Measurements from ENCODE around the gene ACOT7.

The ACOT7 gene

GRCh38 chr1:6262555-6263420, 130.8 kb downstream of the ACOT7 start:
- peak; percentile 91 for DNase-seq

GRCh38 chr1:6261615-6261995, 132.0 kb downstream of the ACOT7 start:
- DNase-seq = no peak

DNA sequence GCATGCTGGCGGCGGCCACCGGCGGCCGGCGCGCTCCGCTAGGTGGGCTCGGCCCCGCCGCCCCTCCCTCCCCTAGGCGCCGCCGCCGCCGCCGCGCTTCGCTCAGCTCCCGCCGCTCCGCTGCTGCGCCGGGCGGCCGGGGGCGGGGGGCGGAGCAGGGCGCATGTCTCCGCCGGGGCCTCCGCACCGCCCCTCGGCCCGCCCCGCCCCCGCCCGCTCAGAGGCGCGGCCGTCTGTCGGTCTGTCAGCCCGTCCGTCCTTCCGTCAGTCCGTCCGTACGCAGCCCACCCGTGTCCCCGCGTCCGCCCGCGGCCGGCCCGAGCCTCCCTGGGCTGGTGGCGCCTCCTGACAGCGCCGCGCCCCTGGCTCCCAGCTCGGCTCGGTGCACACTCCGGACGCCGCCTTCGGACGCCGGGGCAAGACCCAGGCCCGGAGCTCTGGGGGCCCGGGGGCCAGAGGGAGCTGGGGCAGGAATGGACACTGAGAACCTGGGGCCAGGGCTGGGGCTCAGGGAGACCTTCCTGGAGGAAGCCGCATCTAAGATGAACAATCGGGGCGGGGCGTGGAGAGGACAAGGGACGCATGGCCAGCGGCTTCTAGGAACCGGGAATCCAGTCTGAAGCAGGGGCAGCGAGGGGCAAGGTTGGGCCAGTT, 132.5 kb downstream of the ACOT7 start, which contains the start of gene GPR153:
Gene GPR153 (minus strand): TSS at position 138 of the 654 bp plus-strand sequence. CDS start 6,193 bp downstream, outside the sequence.
- DNase-seq = no peak

GRCh38 chr1:6260433-6260934, 133.1 kb downstream of the ACOT7 start:
- DNase-seq = no peak

DNA sequence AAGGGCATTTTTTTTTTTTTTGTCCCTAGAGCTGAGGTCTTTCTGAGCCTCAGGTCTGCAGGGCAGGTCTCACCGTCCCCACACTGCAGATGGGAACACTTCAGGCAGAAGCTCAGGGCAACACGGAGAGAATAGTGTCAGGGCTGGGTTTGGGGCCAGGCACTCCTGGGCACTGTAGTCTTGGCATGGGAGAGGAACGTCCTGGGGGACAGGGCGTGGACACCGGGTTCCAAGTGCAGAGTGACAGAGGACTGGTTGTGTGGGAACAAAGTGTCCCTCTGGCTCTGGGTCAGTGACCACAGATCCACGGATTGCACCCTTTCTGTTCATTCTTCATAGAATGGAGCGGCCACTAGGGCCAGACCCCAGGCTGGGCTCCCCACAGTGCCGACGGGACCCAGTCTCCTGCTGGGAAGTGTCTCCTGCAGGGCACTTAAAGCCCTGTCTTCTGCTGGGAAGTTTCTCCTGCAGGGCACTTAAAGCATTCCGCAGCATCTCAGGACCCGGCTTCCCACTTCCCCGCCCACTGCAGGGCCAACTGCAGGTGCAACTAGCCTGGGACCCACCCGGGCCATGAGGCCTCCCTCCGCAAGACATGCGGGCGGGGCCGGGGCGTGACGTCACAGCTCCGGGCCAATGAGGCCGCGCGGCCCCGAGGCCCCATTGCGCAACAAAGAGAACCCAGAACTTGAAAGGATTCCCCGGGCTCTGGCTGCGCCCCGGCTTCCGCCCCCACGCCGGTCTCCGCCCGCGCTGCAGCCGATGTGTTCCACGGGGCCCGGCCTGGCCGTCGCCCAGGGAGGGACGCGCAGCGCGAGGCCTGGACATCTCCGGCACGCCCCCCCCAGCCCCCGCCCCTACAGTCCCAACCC, 133.8 kb downstream of the ACOT7 start:
- DNase-seq = peak; percentile 80

- no peak for DNase-seq
Measured at GRCh38 chr1:6258675-6259074, 134.9 kb downstream of the ACOT7 start.

DNA sequence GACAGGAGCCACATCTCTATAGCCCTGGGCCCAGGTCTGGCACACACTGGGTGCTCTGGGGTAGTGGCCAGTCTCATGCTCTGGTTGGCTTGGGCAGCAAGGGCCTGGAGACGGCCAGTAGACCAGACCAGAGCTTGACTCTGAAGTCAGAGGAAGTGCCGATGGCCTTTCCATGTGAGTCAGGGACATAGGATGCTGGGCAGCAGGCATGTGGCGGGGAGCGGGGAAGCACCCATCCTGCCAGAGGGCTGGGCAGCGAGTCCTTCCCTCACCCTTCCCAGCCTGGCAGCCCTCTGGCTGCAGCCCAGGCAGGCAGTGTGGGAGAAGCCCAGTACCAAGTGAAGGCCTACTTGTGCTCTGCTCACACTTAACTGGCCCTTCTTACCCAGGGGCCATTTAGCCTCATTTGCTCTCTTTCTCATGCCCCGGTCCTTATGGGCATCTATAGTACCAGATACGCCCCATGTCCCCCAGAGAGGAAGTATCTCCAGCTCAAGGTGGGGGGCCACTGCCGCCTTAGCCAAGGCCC, 136.0 kb downstream of the ACOT7 start:
- no peak for DNase-seq

- DNase-seq = no peak
Measured at GRCh38 chr1:6256645-6257044, 136.9 kb downstream of the ACOT7 start.

GRCh38 chr1:6254691-6255090, 138.9 kb downstream of the ACOT7 start:
- no peak for DNase-seq

DNA sequence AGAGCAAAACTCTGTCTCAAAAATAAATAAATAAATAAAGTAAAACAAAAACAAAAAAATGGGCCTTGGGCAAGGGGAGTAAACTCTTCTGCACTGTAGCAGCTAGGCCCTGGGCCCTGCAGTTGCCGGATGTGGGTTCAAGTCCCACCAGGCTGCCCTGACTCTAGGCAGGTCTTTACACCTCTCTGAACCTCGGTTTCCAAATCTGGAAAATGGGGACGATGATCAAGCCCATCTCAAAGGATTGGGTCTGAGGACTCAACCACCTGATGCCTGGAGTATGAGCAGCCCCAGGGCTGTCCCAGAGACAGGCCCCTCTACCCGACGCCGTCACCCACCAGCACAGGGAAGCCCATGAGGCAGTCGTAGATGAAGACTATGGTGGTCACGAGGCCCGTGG, 140.2 kb downstream of the ACOT7 start:
- DNase-seq = no peak

- DNase-seq = no peak
Measured at GRCh38 chr1:6252374-6252710, 141.2 kb downstream of the ACOT7 start.

- no peak for DNase-seq
Measured at GRCh38 chr1:6251681-6252373, 141.7 kb downstream of the ACOT7 start.

- no peak for DNase-seq
Measured at GRCh38 chr1:6251233-6251632, 142.3 kb downstream of the ACOT7 start.

GRCh38 chr1:6249739-6250689, 143.6 kb downstream of the ACOT7 start:
- no peak for DNase-seq

- DNase-seq = no peak
Measured at GRCh38 chr1:6248932-6249738, 144.4 kb downstream of the ACOT7 start.

DNA sequence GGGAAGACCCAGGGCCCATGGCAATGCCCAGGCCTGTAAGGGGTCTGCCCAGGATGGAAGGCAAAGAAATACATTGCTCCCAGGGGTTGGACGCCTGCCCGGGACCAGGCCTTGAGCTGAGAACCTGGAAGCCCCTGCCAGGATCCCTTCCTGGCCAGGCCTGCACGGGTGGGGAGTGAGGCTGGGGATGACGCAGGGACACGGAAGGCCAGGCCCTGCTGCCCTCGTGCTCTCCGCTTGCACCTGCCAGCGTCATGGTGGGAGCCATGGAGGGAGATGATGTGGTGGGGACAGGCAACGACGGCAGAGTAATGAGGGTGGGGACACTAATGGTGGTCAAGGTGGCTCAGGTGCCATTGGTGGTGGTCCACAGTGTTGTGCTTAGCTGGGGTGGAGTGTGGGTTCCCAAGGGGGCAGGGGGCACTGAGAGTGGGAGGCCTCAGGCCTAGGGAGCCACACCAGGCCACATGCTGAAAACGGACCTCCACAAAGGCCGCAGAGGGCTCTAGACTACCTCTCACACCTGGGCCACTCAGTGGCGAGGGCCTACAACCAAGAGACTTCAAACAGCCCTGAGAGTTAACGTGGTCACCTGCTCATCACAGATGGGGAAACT, 145.3 kb downstream of the ACOT7 start:
- no peak for DNase-seq

GRCh38 chr1:6247651-6248050, 145.9 kb downstream of the ACOT7 start:
- DNase-seq = no peak

DNA sequence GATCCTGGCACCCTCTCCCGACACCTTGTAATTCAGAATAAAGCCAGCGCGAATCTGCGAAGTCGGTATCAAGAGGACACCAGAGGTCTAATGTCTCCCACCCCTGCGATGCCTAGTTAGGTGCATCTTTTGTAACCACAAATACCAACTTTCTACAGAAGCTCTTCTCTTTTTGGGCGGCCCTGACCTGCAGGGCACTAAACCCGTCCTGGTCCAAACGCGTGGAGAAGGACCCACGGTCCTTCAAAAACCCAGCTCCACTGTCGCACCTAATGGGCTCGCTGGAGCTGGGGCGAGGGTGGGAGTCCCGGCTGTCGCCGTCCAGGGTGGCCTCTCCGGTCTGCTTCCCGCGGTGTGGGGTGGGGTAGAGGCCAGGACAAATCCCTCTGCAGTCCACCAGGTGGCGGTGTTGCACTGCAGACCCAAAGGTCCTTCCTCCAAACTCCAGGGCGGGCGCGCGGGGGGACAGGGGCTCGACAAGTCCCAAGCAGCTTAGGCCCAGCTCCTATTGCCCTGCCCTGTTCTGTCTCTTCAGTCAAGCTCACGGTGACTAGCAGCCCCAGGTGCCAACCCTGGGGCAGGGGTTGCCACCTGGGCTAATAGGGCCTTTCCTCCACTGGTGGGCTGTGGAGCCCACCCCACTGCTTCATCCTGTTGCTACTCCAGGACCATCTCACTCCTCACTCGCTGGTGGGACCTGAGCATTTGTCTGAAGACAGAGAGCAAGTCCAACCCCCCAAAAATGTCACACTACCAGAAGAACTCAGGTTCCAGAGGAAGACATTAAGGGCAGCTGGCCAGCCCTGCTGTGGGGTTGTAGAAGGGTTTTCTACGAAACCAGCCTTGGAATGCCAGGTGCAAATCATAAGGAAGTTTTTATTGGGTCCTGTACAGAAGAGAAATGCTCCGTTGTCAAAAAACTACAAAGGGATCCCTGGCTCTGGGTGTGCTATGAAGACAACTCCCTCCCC, 146.8 kb downstream of the ACOT7 start:
- DNase-seq = peak; percentile 90
